ENCODE data around the gene KCNK10.

GRCh38 chr14:88243946-88244345, 79.1 kb downstream of the KCNK10 start:
- TF ChIP-seq CTCF (IDR thresholded peaks at IDR 0.05; ENCODE audit: insufficient read depth, low read length, poor library complexity, severe bottlenecking) (no peak), EZH2phosphoT487 (conservative IDR thresholded peaks at IDR 0.05; ENCODE audit: low read length) (no peak)
